ENCODE measurements around the gene D2HGDH. TPM values are rescaled to one million over a fixed set of nuclear protein-coding genes. Genes with fewer than 3 reads are reported as not detected.
"Not testable (repeated sequence)": the region's sequence is repeated elsewhere in the genome, so short reads cannot be mapped to it uniquely, and the experiment has no call there.

Gene D2HGDH
- total RNA-seq, 1 donor from 2014 or later: 8.0 TPM

GRCh38 chr2:241748468-241749256 is 14.2 kb downstream of the D2HGDH start:
- DNase-seq: no peak

GRCh38 chr2:241750076-241750840 is 15.8 kb downstream of the D2HGDH start:
- no peak for DNase-seq

GRCh38 chr2:241751152-241751551 is 16.7 kb downstream of the D2HGDH start:
- no peak for DNase-seq

- DNase-seq: no peak
These were observed 17.3 kb downstream of the D2HGDH start for GRCh38 chr2:241751776-241752175.

- no peak for DNase-seq
These were observed 17.8 kb downstream of the D2HGDH start for GRCh38 chr2:241752253-241752652.

GRCh38 chr2:241752689-241753276 is 18.4 kb downstream of the D2HGDH start:
- no peak for DNase-seq

- DNase-seq: no peak
These were observed 19.1 kb downstream of the D2HGDH start for GRCh38 chr2:241753493-241753892.

GRCh38 chr2:241754042-241754441 is 19.6 kb downstream of the D2HGDH start:
- no peak for DNase-seq

- no peak for DNase-seq
These were observed 20.7 kb downstream of the D2HGDH start for GRCh38 chr2:241755166-241755565.

GRCh38 chr2:241755777-241756176 is 21.3 kb downstream of the D2HGDH start:
- DNase-seq: no peak

- no peak for DNase-seq
These were observed 24.8 kb downstream of the D2HGDH start for GRCh38 chr2:241759067-241759807.

GRCh38 chr2:241759893-241760292 is 25.5 kb downstream of the D2HGDH start:
- DNase-seq: not testable (repeated sequence)

- no peak for DNase-seq
These were observed 25.9 kb downstream of the D2HGDH start for GRCh38 chr2:241760301-241760771.

GRCh38 chr2:241762321-241762932 is 28.0 kb downstream of the D2HGDH start:
- no peak for DNase-seq

- DNase-seq: no peak
These were observed 28.5 kb downstream of the D2HGDH start for GRCh38 chr2:241762933-241763369.

GRCh38 chr2:241763551-241764274 is 29.3 kb downstream of the D2HGDH start:
- DNase-seq: no peak

- no peak for DNase-seq
These were observed 30.1 kb downstream of the D2HGDH start for GRCh38 chr2:241764275-241765241.

- no peak for DNase-seq
These were observed 33.2 kb downstream of the D2HGDH start for GRCh38 chr2:241767464-241768250.

GRCh38 chr2:241768251-241768711 is 33.9 kb downstream of the D2HGDH start:
- DNase-seq: no peak

Measured in occipital lobe (tissue), 2 donors.